Heart left ventricle (tissue), 16 donors: Measurements from ENCODE around the gene UBTD1. TPM values are rescaled to one million over a fixed set of nuclear protein-coding genes. Genes with fewer than 3 reads are reported as not detected.

Experiments used
- ATAC-seq, 4 donors: fragments of 200-7000 bp; cut with Tn5 transposase; one replicate each; pipeline ENCODE4 v1.9.1; 2020 to 2022; ENCODE audit warnings: moderate library complexity in 4 of 4, mild to moderate bottlenecking in 3 of 4, moderate number of reproducible peaks in 1 of 4
- DNase-seq, 5 donors: peaks; one replicate each; pipeline ENCODE4 v3.0.0-alpha.2; 2020
- H3K27ac ChIP-seq, 12 donors: fragments of 200-600 bp; sonication (generic) in 4 of 12; one replicate each; pipeline versions ENCODE4 v1.5.0 to v1.8.0; 2016 to 2022; ENCODE audit warnings: mild to moderate bottlenecking in 2 of 12
- H3K27me3 ChIP-seq, 9 donors: fragments of 200-600 bp; sonication (generic) in 2 of 9; one replicate each; pipeline versions ENCODE4 v1.5.1 to v1.8.0; 2016 to 2022; ENCODE audit warnings: mild to moderate bottlenecking in 3 of 9
- H3K36me3 ChIP-seq, 9 donors: fragments of 200-600 bp; sonication (generic) in 2 of 9; one replicate each; pipeline versions ENCODE4 v1.5.0 to v1.8.0; 2018 to 2022; ENCODE audit warnings: mild to moderate bottlenecking in 2 of 9
- H3K4me1 ChIP-seq, 12 donors: fragments of 200-600 bp; sonication (generic) in 4 of 12; one replicate each; pipeline versions ENCODE4 v1.5.0 to v1.8.0; 2016 to 2022; ENCODE audit warnings: mild to moderate bottlenecking in 3 of 12
- H3K4me3 ChIP-seq, 12 donors: fragments of 200-600 bp; sonication (generic) in 4 of 12; one replicate each; pipeline versions ENCODE4 v1.5.0 to v1.8.0; 2017 to 2022; ENCODE audit warnings: mild to moderate bottlenecking in 9 of 12, moderate library complexity in 4 of 12
- H3K9me3 ChIP-seq, 12 donors: fragments of 200-600 bp; sonication (generic) in 4 of 12; one replicate each; pipeline versions ENCODE4 v1.5.0 to v1.8.0; 2016 to 2022; ENCODE audit warnings: mild to moderate bottlenecking in 1 of 12
- POLR2A ChIP-seq, 2 donors: fragments of 450-650 bp; IDR thresholded peaks; one replicate each; pipeline ENCODE4 v1.6.1; 2017; ENCODE audit warnings: antibody characterized with exemption in 2 of 2, mild to moderate bottlenecking in 2 of 2, moderate library complexity in 2 of 2
- WGBS, 4 donors: extraction: QIAGEN DNeasy Blood & Tissue Kit in 2 of 4; methylation state at CpG; one replicate each; pipeline versions ENCODE4 v1.1.5 to v1.1.7; 2013 to 2018; 5-methylcytosine and 5-hydroxymethylcytosine counted together
- intact Hi-C, 10 donors: fragments of 100-400 bp; cut with DNase I; formaldehyde crosslinking; loops; one replicate each; pipeline versions ENCODE4 v1.11.1 to v1.14.2; 2022
- polyA plus RNA-seq, 2 donors: library from polyadenylated mRNA; stranded (reverse); fragments of 200-250 nt; gene quantifications; one replicate each; pipeline ENCODE4 v1.2.3, GENCODE V29; 2013
- total RNA-seq, 9 donors: library from RNA; depleted of rRNA in 2 of 9; stranded (reverse); fragments of >200 nt in 2 of 9; fragmentation: NEBNext Ultra II Directional in 3 of 9; extraction: Animal tissue kit (Norgen Biotek cat#: 25700) in 3 of 9; gene quantifications; one replicate each; pipeline versions ENCODE4 v1.1.0 to v1.2.4, GENCODE V29; 2016 to 2023
- TF ChIP-seq, protein P1 (sequence below), 12 donors: fragments of 200-600 bp; sonication (generic) in 4 of 12; IDR thresholded peaks; one replicate each; pipeline versions ENCODE4 v1.5.0 to v1.8.0; 2018 to 2022; ENCODE audit warnings: antibody characterized with exemption in 12 of 12, mild to moderate bottlenecking in 5 of 12
- donor health status: ischemic (EF 13 %, LVEDD 7.1; RV severe dilation, severe dysfunction).
- donor health status: healthy with polysubstance abuse.
- donor health status: DM: no; HTN: yes; CAD: no.
- donor health status: DM: no; HTN: no; CAD: no.
- donor health status: ischemic (EF 25% LVEDD 6.9; RV normal size, moderate dysfunction).
- donor health status: ischemic (EF 25% LVEDD 5.7; RV mildly dilated, moderate dysfunction).
- donor health status: healthy.
- donor health status: DM: yes; HTN: yes; CAD: no.
- donor health status: ischemic (EF 35%, LVEDD 5.7; RV mildly dilated, moderate dysfunction).
- donor health status: nonischemic (EF 11% LVEDD 7.7; RV severe dilation, severe dysfunction).
- donor health status: DM: yes; HTN: yes; CAD: no.
- donor health status: PGD.
- donor health status: ischemic (EF 29% LVEDD 5.4; RV normal size, mild dysfunction).
- donor health status: nonischemic (EF 23%, LVEDD 6.1; RV moderate dilation, normal function).

Gene UBTD1
- total and polyA plus RNA-seq, 11 donors = 18.2 to 49.7 (median 28.2) TPM

DNA sequence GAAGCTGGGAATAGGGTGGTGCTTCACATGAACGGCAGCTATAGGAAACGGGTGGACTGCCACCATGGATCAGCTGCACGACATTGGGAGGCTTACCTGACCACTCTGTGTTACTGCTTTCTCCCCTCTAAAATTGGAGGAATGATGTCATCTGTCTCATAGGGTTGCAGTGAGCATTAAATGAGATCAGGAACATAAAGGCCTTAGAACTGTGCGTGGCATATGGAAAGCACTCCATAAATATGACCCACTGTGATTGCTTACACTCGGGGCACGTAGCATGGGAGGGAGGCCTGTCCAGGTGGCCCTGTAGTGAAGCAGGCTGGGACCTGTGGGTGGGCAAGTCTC lies 100.5 kb downstream of the UBTD1 start:
- intact Hi-C loops = no loop called here
- WGBS, 4 donors = 76 to 89% (median 79%) methylated on average over 6 of the region's 6 CpGs
- H3K27ac ChIP-seq = peak overlapping the region in 5 of 12 donors; percentile 61 to 93 (median 90)

DNA sequence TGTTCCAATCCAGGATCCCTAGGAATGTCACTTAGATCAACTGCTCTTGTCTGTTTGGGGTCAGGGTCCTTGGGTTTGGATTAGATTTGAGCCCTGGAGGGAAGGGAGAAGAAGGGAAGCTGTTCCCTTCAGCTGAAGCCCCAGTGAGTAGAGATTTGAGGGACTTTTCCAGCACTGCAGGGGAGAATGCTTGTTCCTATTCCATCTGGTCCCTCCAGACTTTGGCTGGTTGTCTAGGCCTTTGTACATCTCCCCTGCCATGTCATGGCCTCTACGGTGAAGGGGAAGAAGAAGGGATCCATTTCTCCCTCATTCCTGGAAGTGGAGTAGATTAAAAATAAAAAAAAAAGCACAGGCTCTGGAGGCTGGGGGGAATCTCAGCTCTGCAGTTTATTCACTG lies 101.9 kb downstream of the UBTD1 start:
- no peaks in the 10 kb centered on the region for H3K9me3 ChIP-seq
- 72 to 93% (median 86%) methylated on average over 1 of the region's 1 CpG for WGBS, 4 donors
- H3K4me3 ChIP-seq = no peak overlapping the region
- DNase-seq (no peak), ATAC-seq (no peak)
- no peaks in the 10 kb centered on the region for H3K36me3 ChIP-seq
- TF ChIP-seq POLR2A (IDR thresholded peaks at IDR 0.05) = no peak
- TF ChIP-seq, protein P1, sequence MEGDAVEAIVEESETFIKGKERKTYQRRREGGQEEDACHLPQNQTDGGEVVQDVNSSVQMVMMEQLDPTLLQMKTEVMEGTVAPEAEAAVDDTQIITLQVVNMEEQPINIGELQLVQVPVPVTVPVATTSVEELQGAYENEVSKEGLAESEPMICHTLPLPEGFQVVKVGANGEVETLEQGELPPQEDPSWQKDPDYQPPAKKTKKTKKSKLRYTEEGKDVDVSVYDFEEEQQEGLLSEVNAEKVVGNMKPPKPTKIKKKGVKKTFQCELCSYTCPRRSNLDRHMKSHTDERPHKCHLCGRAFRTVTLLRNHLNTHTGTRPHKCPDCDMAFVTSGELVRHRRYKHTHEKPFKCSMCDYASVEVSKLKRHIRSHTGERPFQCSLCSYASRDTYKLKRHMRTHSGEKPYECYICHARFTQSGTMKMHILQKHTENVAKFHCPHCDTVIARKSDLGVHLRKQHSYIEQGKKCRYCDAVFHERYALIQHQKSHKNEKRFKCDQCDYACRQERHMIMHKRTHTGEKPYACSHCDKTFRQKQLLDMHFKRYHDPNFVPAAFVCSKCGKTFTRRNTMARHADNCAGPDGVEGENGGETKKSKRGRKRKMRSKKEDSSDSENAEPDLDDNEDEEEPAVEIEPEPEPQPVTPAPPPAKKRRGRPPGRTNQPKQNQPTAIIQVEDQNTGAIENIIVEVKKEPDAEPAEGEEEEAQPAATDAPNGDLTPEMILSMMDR (IDR thresholded peaks at IDR 0.05) = no peak
- H3K27ac ChIP-seq = peak overlapping the region in 7 of 12 donors; percentile 49 to 91 (median 86)
- H3K27me3 ChIP-seq = no peaks in the 10 kb centered on the region
- intact Hi-C loops = no loop called here
- peaks cover 0 to 54% (median 17%) of the 10 kb centered on the region in 12 donors for H3K4me1 ChIP-seq

More for the DNA sequence above, 100.5 kb downstream of the UBTD1 start:
- Histone ChIP-seq H3K4me1 (peaks cover 0 to 62% (median 19%) of the 10 kb centered on the region in 12 donors), H3K36me3 (no peaks in the 10 kb centered on the region), H3K27me3 (no peaks in the 10 kb centered on the region), H3K9me3 (no peaks in the 10 kb centered on the region), H3K4me3 (no peak overlapping the region)
- TF ChIP-seq, protein P1 (IDR thresholded peaks at IDR 0.05) = no peak
- TF ChIP-seq POLR2A (IDR thresholded peaks at IDR 0.05) = no peak
- no peak for DNase-seq
- ATAC-seq = no peak

DNA sequence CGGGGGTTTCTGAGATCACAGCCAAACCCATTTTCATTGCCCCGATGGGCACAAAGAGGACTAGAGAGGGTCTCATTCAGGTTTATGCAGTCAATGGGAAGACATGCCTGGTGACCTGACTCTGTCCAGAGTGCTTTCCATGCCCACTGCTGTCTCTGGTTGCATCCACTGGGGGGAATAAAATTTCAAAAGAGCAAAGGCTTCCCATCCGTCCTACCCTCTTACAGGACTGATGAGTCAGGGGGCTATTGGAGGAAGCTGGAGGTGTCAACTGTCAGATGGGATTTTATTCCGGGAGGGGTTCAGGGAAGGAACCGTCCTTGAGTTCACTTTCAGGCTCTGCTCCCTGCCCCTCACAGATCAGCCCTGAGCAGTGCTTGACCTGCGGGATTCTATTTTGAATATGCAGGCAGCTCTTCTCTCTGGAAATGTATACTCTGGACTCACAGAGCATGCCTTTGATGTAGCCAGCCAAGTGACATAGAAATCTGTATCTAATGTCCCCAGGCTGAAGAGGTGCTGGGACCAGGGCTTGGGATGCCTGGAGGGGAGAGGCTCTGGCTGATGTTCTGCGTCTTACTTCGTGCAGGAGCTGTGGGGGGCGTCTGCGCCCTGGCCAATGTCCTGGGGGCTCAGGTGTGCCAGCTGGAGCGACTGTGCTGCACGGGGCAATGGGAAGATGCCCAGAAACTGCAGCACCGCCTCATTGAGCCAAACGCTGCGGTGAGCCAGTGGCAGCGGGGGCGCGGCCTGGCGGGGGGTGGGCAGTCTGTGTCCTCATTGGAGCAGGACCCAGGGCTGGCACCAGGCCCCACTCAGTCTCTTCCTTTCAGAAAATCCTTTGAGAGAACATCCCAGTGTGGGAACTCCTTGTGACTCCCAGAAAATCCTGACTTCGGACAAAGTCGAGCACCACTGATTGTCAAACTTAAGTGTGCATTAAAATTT lies 102.8 kb downstream of the UBTD1 start:
- WGBS, 4 donors = 68 to 72% (median 70%) methylated on average over 10 to 21 of the region's 21 CpGs
- Histone ChIP-seq H3K9me3 (no peaks in the 10 kb centered on the region), H3K27me3 (no peaks in the 10 kb centered on the region), H3K4me3 (no peak overlapping the region), H3K27ac (peak overlapping the region; percentile 15 to 91 (median 70)), H3K36me3 (no peaks in the 10 kb centered on the region), H3K4me1 (peaks cover 0 to 45% (median 12%) of the 10 kb centered on the region in 12 donors)
- peak in 1 of 2 donors; percentile 17 for TF ChIP-seq POLR2A (IDR thresholded peaks at IDR 0.05)
- TF ChIP-seq, protein P1 (IDR thresholded peaks at IDR 0.05) = no peak
- intact Hi-C loops = no loop called here
- DNase-seq = peak; percentile 37 to 84 (median 69)
- ATAC-seq = peak; percentile 74 to 83 (median 78)

DNA sequence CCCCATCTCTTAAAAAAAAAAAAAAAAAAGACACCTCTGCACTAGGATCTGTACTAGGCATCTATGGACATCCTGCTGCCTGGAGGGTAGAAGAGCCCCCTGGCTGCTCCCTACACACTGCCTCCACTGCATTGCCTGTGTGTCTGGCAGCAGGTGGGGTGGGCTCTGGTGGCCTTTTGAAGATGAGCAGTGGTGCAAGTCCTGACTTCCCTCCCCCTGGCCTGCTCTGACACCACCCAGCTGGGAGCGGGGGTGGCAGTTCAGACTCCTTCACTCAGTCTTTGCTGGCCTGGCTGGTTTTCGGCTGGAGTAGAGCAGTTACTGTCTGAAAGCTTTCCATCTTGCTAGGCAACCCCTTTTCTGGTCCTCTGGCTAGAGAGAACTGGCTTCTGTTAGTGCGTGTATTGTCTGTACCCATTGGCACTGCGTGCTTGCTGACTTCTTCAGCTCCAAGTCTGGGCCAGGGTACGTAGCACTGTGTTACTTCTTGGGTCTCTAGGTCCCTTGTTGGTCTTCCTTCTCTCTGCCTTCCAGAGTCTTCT lies 108.4 kb downstream of the UBTD1 start:
- intact Hi-C loops = no loop called here
- Histone ChIP-seq H3K4me1 (peaks cover 0 to 37% (median 7%) of the 10 kb centered on the region in 12 donors), H3K36me3 (no peaks in the 10 kb centered on the region), H3K27me3 (no peaks in the 10 kb centered on the region), H3K27ac (peak overlapping the region in 7 of 12 donors; percentile 23 to 87 (median 78)), H3K4me3 (no peak overlapping the region), H3K9me3 (no peaks in the 10 kb centered on the region)
- DNase-seq = no peak
- ATAC-seq = no peak
- no peak for TF ChIP-seq POLR2A (IDR thresholded peaks at IDR 0.05)
- TF ChIP-seq, protein P1 (IDR thresholded peaks at IDR 0.05) = no peak
- 90 to 94% (median 93%) methylated on average over 5 of the region's 5 CpGs for WGBS, 4 donors
